Progenitor cell of endocrine pancreas (in vitro differentiated cells): ENCODE data around the gene CNDP1. TPM values are rescaled to one million over a fixed set of nuclear protein-coding genes. Genes with fewer than 3 reads are reported as not detected.

Experiments used
- DNase-seq: peaks from one replicate; pipeline ENCODE4 v3.0.0; 2021; ENCODE audit warnings: low spot score; ENCODE audit not compliant: unreplicated experiment
- H3K27ac Mint-ChIP-seq: 2 replicates; pipeline ENCODE4 v1.8.0; 2021; ENCODE audit warnings: mild to moderate bottlenecking, moderate library complexity, mixed read lengths
- H3K27me3 Mint-ChIP-seq: 2 replicates; pipeline ENCODE4 v1.8.0; 2021; ENCODE audit warnings: mixed read lengths
- H3K36me3 Mint-ChIP-seq: 2 replicates; pipeline ENCODE4 v1.8.0; 2022; ENCODE audit warnings: mixed read lengths; ENCODE audit not compliant: insufficient read depth
- H3K4me1 Mint-ChIP-seq: 2 replicates; pipeline ENCODE4 v1.8.0; 2021; ENCODE audit warnings: low read depth, mixed read lengths
- H3K4me3 Mint-ChIP-seq: 2 replicates; pipeline ENCODE4 v1.8.0; 2021; ENCODE audit warnings: low read depth, mild to moderate bottlenecking, moderate library complexity, mixed read lengths
- H3K9me3 Mint-ChIP-seq: 2 replicates; pipeline ENCODE4 v1.8.0; 2021; ENCODE audit warnings: low read depth, mixed read lengths
- CTCF ChIP-seq: fragments of 200-600 bp; sonication (generic); IDR thresholded peaks from one replicate; pipeline ENCODE4 v1.5.0; 2021; ENCODE audit warnings: antibody characterized with exemption, mild to moderate bottlenecking; ENCODE audit not compliant: unreplicated experiment
- total RNA-seq: library from RNA; stranded (reverse); gene quantifications from 2 replicates; pipeline ENCODE4 v1.2.1, GENCODE V29; 2021

The CNDP1 gene
- total RNA-seq, 1 donor from 2014 or later, result 0.38 TPM

GRCh38 chr18:74569401-74569800 lies 35.1 kb downstream of the CNDP1 start:
- no peak for DNase-seq
- Mint-ChIP-seq H3K9me3 (peaks cover 8% of the 10 kb centered on the region), H3K4me1 (no peaks in the 10 kb centered on the region), H3K36me3 (peaks cover 2% of the 10 kb centered on the region), H3K27ac (no peak overlapping the region), H3K27me3 (peaks cover 13% of the 10 kb centered on the region), H3K4me3 (no peak overlapping the region)
- TF ChIP-seq CTCF, result no peak

GRCh38 chr18:74570266-74570665 lies 36.0 kb downstream of the CNDP1 start:
- peaks cover 8% of the 10 kb centered on the region for H3K9me3 Mint-ChIP-seq
- H3K36me3 Mint-ChIP-seq, result peaks cover 2% of the 10 kb centered on the region
- DNase-seq, result no peak
- H3K27me3 Mint-ChIP-seq, result peaks cover 13% of the 10 kb centered on the region
- H3K27ac Mint-ChIP-seq, result no peak overlapping the region
- H3K4me3 Mint-ChIP-seq, result no peak overlapping the region
- no peaks in the 10 kb centered on the region for H3K4me1 Mint-ChIP-seq
- no peak for TF ChIP-seq CTCF

GRCh38 chr18:74571895-74572680 lies 37.8 kb downstream of the CNDP1 start:
- TF ChIP-seq CTCF, result no peak
- no peak overlapping the region for H3K4me3 Mint-ChIP-seq
- peaks cover 1% of the 10 kb centered on the region for H3K4me1 Mint-ChIP-seq
- DNase-seq, result no peak
- peaks cover 13% of the 10 kb centered on the region for H3K27me3 Mint-ChIP-seq
- H3K9me3 Mint-ChIP-seq, result peaks cover 2% of the 10 kb centered on the region
- no peaks in the 10 kb centered on the region for H3K36me3 Mint-ChIP-seq
- no peak overlapping the region for H3K27ac Mint-ChIP-seq

- TF ChIP-seq CTCF, result no peak
- H3K4me1 Mint-ChIP-seq, result peaks cover 6% of the 10 kb centered on the region
- H3K9me3 Mint-ChIP-seq, result no peaks in the 10 kb centered on the region
- peaks cover 13% of the 10 kb centered on the region for H3K27me3 Mint-ChIP-seq
- DNase-seq, result no peak
- H3K27ac Mint-ChIP-seq, result no peak overlapping the region
- no peaks in the 10 kb centered on the region for H3K36me3 Mint-ChIP-seq
- no peak overlapping the region for H3K4me3 Mint-ChIP-seq
Measured at GRCh38 chr18:74573053-74573452, 38.8 kb downstream of the CNDP1 start.

GRCh38 chr18:74574916-74575315 lies 40.6 kb downstream of the CNDP1 start:
- no peaks in the 10 kb centered on the region for H3K36me3 Mint-ChIP-seq

More at GRCh38 chr18:74574916-74575315, 40.6 kb downstream of the CNDP1 start:
- Mint-ChIP-seq H3K9me3 (no peaks in the 10 kb centered on the region), H3K4me1 (peaks cover 6% of the 10 kb centered on the region), H3K27me3 (peaks cover 16% of the 10 kb centered on the region), H3K27ac (no peak overlapping the region), H3K4me3 (no peak overlapping the region)
- DNase-seq, result no peak
- no peak for TF ChIP-seq CTCF
